A549 (cell line): ENCODE measurements around the gene ZBTB37.

Source experiments
- EHF ChIP-seq: fragments of 250-450 bp; sonication (Bioruptor Pico); IDR thresholded peaks from 2 replicates; pipeline ENCODE4 v1.5.0; 2020; ENCODE audit warnings: mild to moderate bottlenecking
- EP300 ChIP-seq, 2 experiments: fragments of >200 bp; sonication (Bioruptor Twin); formaldehyde crosslinking; IDR thresholded peaks; 2 replicates in 1 of 2; 3 replicates in 1 of 2; pipeline ENCODE4 v1.6.1; 2016 to 2017
- ESRRA ChIP-seq: fragments of 150-350 bp; IDR thresholded peaks from 2 replicates; pipeline ENCODE4 v1.6.1; 2014; ENCODE audit warnings: mild to moderate bottlenecking, low read length, borderline replicate concordance
- HOXA7 ChIP-seq: fragments of 250-450 bp; sonication (Bioruptor Pico); IDR thresholded peaks from 2 replicates; pipeline ENCODE4 v1.5.0; 2020; ENCODE audit warnings: mild to moderate bottlenecking, moderate library complexity
- KDM1A ChIP-seq: fragments of 200-600 bp; sonication (generic); IDR thresholded peaks from 2 replicates; pipeline ENCODE4 v1.6.1; 2016; ENCODE audit warnings: low read depth, mild to moderate bottlenecking
- PHF8 ChIP-seq: fragments of 200-600 bp; sonication (generic); IDR thresholded peaks from 2 replicates; pipeline ENCODE4 v1.6.1; 2016; ENCODE audit warnings: low read depth, mild to moderate bottlenecking, antibody characterized with exemption, moderate library complexity, borderline replicate concordance
- TF ChIP-seq, protein P1 (sequence below): fragments of >200 bp; sonication (Bioruptor Twin); formaldehyde crosslinking; IDR thresholded peaks from 3 replicates; pipeline ENCODE4 v1.5.1; 2016
- TF ChIP-seq, protein P2 (sequence below): fragments of 450-650 bp; IDR thresholded peaks from 2 replicates; pipeline ENCODE4 v1.6.1; 2014; ENCODE audit warnings: antibody characterized with exemption

DNA sequence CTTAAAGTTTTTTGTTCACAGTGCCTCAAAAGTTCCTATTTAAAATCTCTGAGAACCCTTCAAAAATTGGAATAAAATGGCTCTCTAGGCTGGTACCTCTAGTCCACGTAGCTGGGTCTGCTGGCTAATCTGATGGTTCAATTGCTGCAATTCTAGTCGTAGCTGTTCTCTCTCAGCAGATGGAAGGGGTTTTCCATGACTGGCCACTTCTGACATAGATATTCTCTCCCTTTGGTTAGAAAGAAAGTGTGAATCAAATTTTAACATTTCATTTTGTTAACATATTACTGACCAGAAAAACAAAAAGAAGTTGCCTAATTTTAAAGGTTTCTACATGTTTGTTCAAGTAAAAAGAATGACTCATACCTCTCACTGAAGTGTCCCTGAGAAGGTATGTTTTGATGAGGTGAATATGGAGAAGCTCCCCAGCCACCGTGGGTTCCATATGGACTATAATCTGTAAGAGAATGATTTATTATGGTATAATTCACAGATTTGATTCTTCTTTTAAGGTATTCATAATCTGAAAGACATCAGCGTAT is 78.3 kb downstream of the ZBTB37 start:
- TF ChIP-seq, protein P1, sequence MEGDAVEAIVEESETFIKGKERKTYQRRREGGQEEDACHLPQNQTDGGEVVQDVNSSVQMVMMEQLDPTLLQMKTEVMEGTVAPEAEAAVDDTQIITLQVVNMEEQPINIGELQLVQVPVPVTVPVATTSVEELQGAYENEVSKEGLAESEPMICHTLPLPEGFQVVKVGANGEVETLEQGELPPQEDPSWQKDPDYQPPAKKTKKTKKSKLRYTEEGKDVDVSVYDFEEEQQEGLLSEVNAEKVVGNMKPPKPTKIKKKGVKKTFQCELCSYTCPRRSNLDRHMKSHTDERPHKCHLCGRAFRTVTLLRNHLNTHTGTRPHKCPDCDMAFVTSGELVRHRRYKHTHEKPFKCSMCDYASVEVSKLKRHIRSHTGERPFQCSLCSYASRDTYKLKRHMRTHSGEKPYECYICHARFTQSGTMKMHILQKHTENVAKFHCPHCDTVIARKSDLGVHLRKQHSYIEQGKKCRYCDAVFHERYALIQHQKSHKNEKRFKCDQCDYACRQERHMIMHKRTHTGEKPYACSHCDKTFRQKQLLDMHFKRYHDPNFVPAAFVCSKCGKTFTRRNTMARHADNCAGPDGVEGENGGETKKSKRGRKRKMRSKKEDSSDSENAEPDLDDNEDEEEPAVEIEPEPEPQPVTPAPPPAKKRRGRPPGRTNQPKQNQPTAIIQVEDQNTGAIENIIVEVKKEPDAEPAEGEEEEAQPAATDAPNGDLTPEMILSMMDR, result no peak
- TF ChIP-seq ESRRA (no peak), EHF (CRISPR knock-in tag) (no peak), PHF8 (no peak), EP300 (IDR thresholded peaks at IDR 0.05) (no peak), HOXA7 (CRISPR knock-in tag) (no peak), KDM1A (no peak)
- TF ChIP-seq, protein P2, sequence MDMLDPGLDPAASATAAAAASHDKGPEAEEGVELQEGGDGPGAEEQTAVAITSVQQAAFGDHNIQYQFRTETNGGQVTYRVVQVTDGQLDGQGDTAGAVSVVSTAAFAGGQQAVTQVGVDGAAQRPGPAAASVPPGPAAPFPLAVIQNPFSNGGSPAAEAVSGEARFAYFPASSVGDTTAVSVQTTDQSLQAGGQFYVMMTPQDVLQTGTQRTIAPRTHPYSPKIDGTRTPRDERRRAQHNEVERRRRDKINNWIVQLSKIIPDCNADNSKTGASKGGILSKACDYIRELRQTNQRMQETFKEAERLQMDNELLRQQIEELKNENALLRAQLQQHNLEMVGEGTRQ, result no peak
